Measurements from ENCODE around the gene CHD5. TPM values are rescaled to one million over a fixed set of nuclear protein-coding genes. Genes with fewer than 3 reads are reported as not detected.

Gene CHD5
- total RNA-seq, 4 donors from 2014 or later: 0.14 to 1.6 (median 1.2) TPM

DNA sequence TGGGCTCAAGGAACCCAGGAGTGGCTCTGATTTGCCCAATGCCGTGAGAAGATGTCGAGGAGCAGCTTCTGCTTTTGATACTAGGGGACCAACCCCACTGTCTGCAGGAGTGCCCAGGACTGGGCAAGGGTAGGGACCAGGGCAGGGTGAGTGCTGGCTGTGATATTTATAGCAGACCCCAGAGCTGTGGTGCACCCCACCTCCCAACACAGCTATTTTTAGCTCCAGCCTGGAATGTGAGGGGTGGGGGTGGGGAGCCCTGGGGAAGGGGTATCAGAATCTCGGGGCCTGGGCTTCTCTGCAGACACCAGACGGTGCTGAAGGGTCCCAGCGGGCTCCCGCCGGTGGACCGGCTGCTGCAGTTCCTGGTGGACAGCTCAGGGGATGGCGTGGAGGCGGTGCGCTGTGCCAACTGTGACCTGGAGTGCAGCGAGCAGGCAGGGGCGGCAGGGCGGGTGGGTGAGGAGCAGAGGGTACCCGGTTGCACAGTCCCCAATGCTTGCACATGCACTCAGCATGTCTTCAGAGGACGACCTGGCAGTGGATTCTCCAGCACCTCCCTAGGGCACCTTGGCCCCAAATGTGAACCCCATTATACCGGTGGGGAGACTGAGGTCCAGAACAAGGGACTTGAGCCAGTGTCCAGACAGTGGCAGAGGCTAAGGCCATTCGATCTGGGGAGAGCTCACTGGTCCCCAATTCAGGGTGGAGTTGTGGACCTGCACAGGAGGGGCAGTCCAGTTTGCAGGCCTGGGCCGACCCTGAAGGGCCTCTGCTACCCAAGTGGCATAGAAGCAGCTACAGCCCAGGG is 27.2 kb upstream of the CHD5 start:
- H3K27ac ChIP-seq: no peak overlapping the region
- no peaks in the 10 kb centered on the region for H3K9me3 ChIP-seq
- intact Hi-C loops (cut with DNase I; ENCODE audit: low total_unique reads) (no loop called here), in situ Hi-C loops (cut with MboI; ENCODE audit: low pct_ligation_motif_present in 1 of 4, low pct_unique_long_range_greater_than_20kb in 1 of 4, low sequenced_read_pairs in 3 of 4) (no loop called here)
- H3K4me1 ChIP-seq: peaks cover 6 to 46% (median 30%) of the 10 kb centered on the region in 4 donors
- no peak for DNase-seq
- WGBS, 2 donors (ENCODE audit: low coverage in 1 of 2): 86% methylated on average over 13 of the region's 19 CpGs; no CpG with 5 or more reads in 1 of the 2 donors
- no peak for TF ChIP-seq POLR2AphosphoS5 (IDR thresholded peaks at IDR 0.05)
- no peak for TF ChIP-seq POLR2A (IDR thresholded peaks at IDR 0.05)
- TF ChIP-seq, protein P1, sequence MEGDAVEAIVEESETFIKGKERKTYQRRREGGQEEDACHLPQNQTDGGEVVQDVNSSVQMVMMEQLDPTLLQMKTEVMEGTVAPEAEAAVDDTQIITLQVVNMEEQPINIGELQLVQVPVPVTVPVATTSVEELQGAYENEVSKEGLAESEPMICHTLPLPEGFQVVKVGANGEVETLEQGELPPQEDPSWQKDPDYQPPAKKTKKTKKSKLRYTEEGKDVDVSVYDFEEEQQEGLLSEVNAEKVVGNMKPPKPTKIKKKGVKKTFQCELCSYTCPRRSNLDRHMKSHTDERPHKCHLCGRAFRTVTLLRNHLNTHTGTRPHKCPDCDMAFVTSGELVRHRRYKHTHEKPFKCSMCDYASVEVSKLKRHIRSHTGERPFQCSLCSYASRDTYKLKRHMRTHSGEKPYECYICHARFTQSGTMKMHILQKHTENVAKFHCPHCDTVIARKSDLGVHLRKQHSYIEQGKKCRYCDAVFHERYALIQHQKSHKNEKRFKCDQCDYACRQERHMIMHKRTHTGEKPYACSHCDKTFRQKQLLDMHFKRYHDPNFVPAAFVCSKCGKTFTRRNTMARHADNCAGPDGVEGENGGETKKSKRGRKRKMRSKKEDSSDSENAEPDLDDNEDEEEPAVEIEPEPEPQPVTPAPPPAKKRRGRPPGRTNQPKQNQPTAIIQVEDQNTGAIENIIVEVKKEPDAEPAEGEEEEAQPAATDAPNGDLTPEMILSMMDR (IDR thresholded peaks at IDR 0.05): no peak
- peak overlapping the region in 1 of 4 donors; percentile 66 for H3K4me3 ChIP-seq
- H3K36me3 ChIP-seq: no peaks in the 10 kb centered on the region
- H3K27me3 ChIP-seq: no peaks in the 10 kb centered on the region

DNA sequence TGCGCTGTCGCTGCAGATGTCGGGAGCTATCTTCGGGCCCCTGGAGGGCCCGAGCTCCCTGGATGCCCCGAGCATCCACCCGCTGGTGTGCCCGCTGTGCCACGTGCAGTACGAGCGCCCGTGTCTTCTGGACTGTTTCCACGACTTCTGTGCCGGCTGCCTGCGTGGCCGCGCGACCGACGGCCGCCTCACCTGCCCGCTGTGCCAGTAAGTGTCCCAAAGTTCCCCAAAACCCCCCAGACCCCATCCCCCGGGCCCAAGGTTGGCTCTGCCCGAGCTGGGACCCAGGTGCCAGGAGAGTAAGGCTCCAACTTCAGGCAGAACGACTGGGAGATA is 26.4 kb upstream of the CHD5 start:
- Histone ChIP-seq H3K27me3 (no peaks in the 10 kb centered on the region), H3K36me3 (no peaks in the 10 kb centered on the region), H3K4me3 (peak overlapping the region; percentile 39 to 66 (median 56)), H3K9me3 (no peaks in the 10 kb centered on the region), H3K27ac (peak overlapping the region; percentile 78 to 85 (median 85)), H3K4me1 (peaks cover 6 to 46% (median 30%) of the 10 kb centered on the region in 4 donors)
- intact Hi-C loops (cut with DNase I; ENCODE audit: low total_unique reads): no loop called here
- 56% methylated on average over 25 of the region's 25 CpGs; no CpG with 5 or more reads in 1 of the 2 donors for WGBS, 2 donors (ENCODE audit: low coverage in 1 of 2)
- TF ChIP-seq POLR2AphosphoS5 (IDR thresholded peaks at IDR 0.05) (no peak), EP300 (IDR thresholded peaks at IDR 0.05; ENCODE audit: low read depth) (no peak), POLR2A (IDR thresholded peaks at IDR 0.05) (no peak)
- TF ChIP-seq, protein P1 (IDR thresholded peaks at IDR 0.05): no peak
- in situ Hi-C loops (cut with MboI; ENCODE audit: low pct_ligation_motif_present in 1 of 4, low pct_unique_long_range_greater_than_20kb in 1 of 4, low sequenced_read_pairs in 3 of 4): no loop called here
- no peak for DNase-seq

DNA sequence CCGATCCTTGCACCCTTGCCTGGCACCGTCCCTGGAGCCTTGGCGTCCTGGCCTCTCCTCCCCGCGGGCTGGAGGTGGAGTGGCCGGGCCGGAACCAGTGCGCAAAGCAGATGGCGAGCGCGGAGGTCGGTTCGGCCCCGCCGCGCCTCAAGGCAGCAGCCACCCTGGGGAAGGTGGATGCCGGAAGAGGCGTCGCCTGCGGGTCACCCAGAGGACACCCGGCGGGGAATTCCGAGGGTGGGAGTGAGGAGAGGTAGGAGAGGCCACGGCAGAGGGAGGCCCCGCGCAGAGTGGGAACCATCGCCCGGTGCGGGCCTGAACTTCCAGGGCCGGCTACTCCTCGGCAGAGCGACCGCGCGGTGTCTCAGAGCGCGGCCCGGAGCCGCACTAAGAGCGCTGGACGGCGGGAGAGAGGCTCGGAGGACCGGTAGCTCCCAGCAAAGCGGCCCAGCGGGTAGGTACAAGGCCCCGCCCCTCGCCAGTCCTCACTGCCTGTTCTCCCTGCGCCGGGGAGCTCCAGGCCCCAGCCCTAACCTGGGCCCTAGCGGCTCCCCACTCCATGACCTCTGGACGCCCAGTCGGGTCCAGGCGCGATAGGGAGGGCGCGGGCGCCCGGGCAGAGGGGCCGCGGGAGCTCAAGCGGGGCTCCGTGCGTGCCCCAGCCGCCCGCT is 25.9 kb upstream of the CHD5 start, which contains the start of gene RNF207:
TSS of gene RNF207 (plus strand) at position 271 of the 671 bp plus-strand sequence. CDS start 417 bp downstream, outside the sequence.
- Histone ChIP-seq H3K9me3 (no peaks in the 10 kb centered on the region), H3K27me3 (no peaks in the 10 kb centered on the region), H3K36me3 (no peaks in the 10 kb centered on the region), H3K4me3 (peak within 1 kb of the TSS; percentile 39 to 66 (median 56)), H3K4me1 (peaks cover 6 to 46% (median 30%) of the 10 kb centered on the region in 4 donors), H3K27ac (peak within 1 kb of the TSS; percentile 78 to 85 (median 85))
- 1% methylated on average over 31 of the region's 66 CpGs; no CpG with 5 or more reads in 1 of the 2 donors for WGBS, 2 donors (ENCODE audit: low coverage in 1 of 2)
- peak; percentile 79 for DNase-seq
- intact Hi-C loops (cut with DNase I; ENCODE audit: low total_unique reads) (no loop called here), in situ Hi-C loops (cut with MboI; ENCODE audit: low pct_ligation_motif_present in 1 of 4, low pct_unique_long_range_greater_than_20kb in 1 of 4, low sequenced_read_pairs in 3 of 4) (no loop called here)
- TF ChIP-seq POLR2A (IDR thresholded peaks at IDR 0.05): peak; percentile 87
- TF ChIP-seq, protein P1 (IDR thresholded peaks at IDR 0.05): no peak
- TF ChIP-seq EP300 (IDR thresholded peaks at IDR 0.05; ENCODE audit: low read depth): no peak
- peak in 2 of 3 donors; percentile 77 to 80 for TF ChIP-seq POLR2AphosphoS5 (IDR thresholded peaks at IDR 0.05)

DNA sequence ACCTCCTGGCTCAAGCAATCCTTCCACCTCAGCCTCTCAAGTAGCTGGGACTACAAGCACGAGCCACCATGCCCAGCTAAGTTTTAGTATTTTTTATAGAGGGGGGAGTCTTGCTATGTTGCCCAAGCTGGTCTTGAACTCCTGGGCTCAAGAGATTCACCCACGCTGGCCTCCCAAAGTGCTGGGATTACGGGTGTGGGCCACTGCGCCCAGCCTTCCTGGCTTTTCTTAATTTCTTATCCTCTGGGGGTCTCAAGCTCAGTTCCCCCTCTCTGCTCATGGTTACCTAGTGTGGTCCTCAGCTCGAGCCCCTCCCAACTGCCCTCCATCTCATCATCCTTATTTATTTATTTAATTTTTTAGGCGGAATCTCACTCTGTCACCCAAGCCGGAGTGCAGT is 22.1 kb upstream of the CHD5 start:
- intact Hi-C loops (cut with DNase I; ENCODE audit: low total_unique reads): no loop called here
- TF ChIP-seq POLR2A (IDR thresholded peaks at IDR 0.05) (no peak), EP300 (IDR thresholded peaks at IDR 0.05; ENCODE audit: low read depth) (no peak), POLR2AphosphoS5 (IDR thresholded peaks at IDR 0.05) (no peak)
- TF ChIP-seq, protein P1 (IDR thresholded peaks at IDR 0.05): no peak

More for the DNA sequence above, 22.1 kb upstream of the CHD5 start:
- Histone ChIP-seq H3K27me3 (no peaks in the 10 kb centered on the region), H3K9me3 (no peaks in the 10 kb centered on the region), H3K27ac (no peak overlapping the region), H3K36me3 (no peaks in the 10 kb centered on the region), H3K4me3 (no peak overlapping the region), H3K4me1 (peaks cover 13 to 47% (median 37%) of the 10 kb centered on the region in 4 donors)
- in situ Hi-C loops (cut with MboI; ENCODE audit: low pct_ligation_motif_present in 1 of 4, low pct_unique_long_range_greater_than_20kb in 1 of 4, low sequenced_read_pairs in 3 of 4): no loop called here
- WGBS, 2 donors (ENCODE audit: low coverage in 1 of 2): 82 to 89% methylated on average over 5 to 7 of the region's 7 CpGs
- DNase-seq: no peak
